HAP-1 (cell line): ENCODE data around the gene BIN1.

Source experiments
- DNase-seq, 2 experiments: peaks; one replicate each; pipeline ENCODE4 v3.0.0-alpha.2; 2016 to 2020; ENCODE audit warnings: low spot score in 2 of 2
- H3K27me3 ChIP-seq: fragments of 250-450 bp; sonication (Bioruptor Pico); 2 replicates; pipeline ENCODE4 v1.5.1; 2020; ENCODE audit warnings: low read depth, mild to moderate bottlenecking, moderate library complexity
- H3K36me3 ChIP-seq: fragments of 250-450 bp; sonication (Bioruptor Pico); replicated peaks from 2 replicates; pipeline ENCODE4 v1.5.1; 2020; ENCODE audit warnings: mild to moderate bottlenecking
- H3K4me1 ChIP-seq: fragments of 250-450 bp; sonication (Bioruptor Pico); 2 replicates; pipeline ENCODE4 v1.5.1; 2020; ENCODE audit warnings: mild to moderate bottlenecking
- H3K4me3 ChIP-seq: fragments of 250-450 bp; sonication (Bioruptor Pico); 2 replicates; pipeline ENCODE4 v1.5.1; 2020; ENCODE audit warnings: mild to moderate bottlenecking, moderate library complexity
- H3K9me3 ChIP-seq: fragments of 250-450 bp; sonication (Bioruptor Pico); 2 replicates; pipeline ENCODE4 v1.5.1; 2020; ENCODE audit warnings: mild to moderate bottlenecking, moderate library complexity
- in situ Hi-C: fragments of 300-500 bp; cut with MboI; formaldehyde crosslinking; loops from 3 replicates; pipeline ENCODE4 v1.14.3; 2020; ENCODE audit warnings: low sequenced_read_pairs, inconsistent platforms, mixed read lengths

Gene BIN1

DNA sequence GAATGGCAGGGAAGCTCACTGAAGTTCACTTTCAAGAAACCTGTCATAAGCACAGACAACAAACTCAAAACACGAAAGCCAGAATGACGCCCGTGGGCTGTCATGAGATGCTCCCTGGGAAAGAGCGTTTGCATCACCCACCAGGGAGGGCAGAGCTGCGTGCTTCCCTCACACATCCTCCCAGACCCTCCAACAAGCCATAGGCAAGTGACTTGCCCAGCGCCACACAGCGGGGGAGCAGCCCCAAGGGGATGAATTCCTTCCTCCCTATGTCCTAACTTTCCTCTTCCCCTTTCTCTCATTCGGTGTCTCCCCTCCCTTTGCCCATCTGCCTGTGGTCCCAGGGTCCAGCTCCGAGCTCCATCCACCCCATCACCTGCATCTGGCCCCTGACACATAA, 10.7 kb downstream of the BIN1 start:
- DNase-seq = no peak
- H3K36me3 ChIP-seq = no peaks in the 10 kb centered on the region
- H3K27me3 ChIP-seq = no peaks in the 10 kb centered on the region
- no peak overlapping the region for H3K4me3 ChIP-seq
- no peaks in the 10 kb centered on the region for H3K4me1 ChIP-seq
- in situ Hi-C loops = no loop called here
- no peaks in the 10 kb centered on the region for H3K9me3 ChIP-seq

DNA sequence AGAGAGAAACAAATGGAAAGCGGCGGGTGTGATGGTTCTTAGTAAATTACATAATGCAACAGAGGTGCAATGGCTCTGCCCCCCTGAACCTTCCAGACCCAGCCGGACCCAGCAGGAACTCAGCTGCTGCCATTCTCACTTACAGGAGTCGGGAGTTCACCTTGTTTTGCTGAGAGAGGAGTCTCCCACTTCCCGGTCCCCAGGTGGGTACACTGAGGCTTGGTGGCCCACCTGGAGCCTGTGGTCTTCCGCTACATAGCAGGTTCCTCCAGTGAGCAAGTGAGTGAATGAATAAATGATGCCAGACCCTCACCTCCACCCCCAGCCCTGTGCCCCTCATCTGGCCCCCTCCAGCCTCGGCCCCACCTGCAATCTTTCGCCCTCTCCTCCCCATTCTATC, 11.2 kb downstream of the BIN1 start:
- H3K9me3 ChIP-seq = no peaks in the 10 kb centered on the region
- H3K36me3 ChIP-seq = no peaks in the 10 kb centered on the region
- no peaks in the 10 kb centered on the region for H3K4me1 ChIP-seq
- DNase-seq = no peak
- no peaks in the 10 kb centered on the region for H3K27me3 ChIP-seq
- in situ Hi-C loops = no loop called here
- H3K4me3 ChIP-seq = no peak overlapping the region

DNA sequence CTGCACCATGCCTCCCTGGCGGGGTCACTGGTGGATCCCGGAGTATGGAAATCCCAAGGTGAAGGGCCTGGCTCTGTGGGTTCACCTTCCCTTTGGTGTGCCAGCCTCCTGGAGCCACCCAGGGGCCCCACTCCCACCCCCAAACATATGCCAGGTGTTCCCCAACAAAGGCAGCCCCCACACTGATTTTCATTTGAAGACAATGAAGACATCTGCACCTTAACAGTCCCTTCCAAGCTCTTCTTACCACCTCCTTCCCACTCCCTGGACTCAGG, 11.7 kb downstream of the BIN1 start:
- in situ Hi-C loops = no loop called here
- no peaks in the 10 kb centered on the region for H3K4me1 ChIP-seq
- no peaks in the 10 kb centered on the region for H3K36me3 ChIP-seq
- DNase-seq = no peak
- H3K4me3 ChIP-seq = no peak overlapping the region
- no peaks in the 10 kb centered on the region for H3K9me3 ChIP-seq
- H3K27me3 ChIP-seq = no peaks in the 10 kb centered on the region

DNA sequence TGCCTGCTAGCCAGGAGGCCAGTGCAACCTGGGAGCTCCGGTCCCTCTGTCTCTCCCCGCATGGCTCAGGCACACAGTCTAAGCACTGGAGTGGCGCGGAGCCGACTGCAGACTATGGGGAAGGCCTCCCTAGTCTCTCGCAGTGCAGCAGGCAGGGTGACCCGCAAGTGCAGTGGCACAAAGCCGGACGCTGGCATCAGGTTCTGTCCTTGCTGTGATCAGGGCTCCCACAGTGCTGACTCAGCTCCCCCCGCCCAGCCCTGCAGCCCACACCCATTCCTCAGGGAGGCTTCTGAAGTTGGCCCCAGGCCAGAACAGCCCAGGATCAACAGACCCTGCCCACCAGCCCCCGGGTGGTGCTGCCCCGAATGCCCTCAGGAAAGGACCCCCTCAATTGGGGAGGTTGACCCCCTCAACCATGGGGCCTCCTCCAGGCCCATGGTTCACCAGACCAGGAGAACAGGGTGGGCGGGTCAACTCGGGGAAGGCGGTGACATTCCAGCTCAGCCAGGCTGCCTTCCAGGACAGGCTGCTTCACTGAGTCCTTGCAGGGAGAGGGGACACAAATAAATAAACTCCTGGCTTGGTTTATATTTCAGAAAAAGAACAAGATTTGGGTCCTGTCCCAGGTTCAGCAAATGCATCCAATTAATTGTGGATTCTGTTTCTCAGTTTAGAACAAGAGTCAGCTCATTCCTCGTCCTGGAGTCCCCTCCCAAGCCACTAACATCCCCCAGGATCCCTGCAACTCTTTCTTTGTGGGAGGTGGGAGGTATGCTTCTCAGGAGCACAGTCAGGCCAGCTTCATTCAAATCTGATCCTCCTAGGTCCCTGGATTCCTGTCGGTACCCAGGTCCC, 12.2 kb downstream of the BIN1 start:
- Histone ChIP-seq H3K9me3 (no peaks in the 10 kb centered on the region), H3K4me1 (no peaks in the 10 kb centered on the region), H3K4me3 (no peak overlapping the region), H3K27me3 (no peaks in the 10 kb centered on the region), H3K36me3 (no peaks in the 10 kb centered on the region)
- in situ Hi-C loops = no loop called here
- DNase-seq = no peak

DNA sequence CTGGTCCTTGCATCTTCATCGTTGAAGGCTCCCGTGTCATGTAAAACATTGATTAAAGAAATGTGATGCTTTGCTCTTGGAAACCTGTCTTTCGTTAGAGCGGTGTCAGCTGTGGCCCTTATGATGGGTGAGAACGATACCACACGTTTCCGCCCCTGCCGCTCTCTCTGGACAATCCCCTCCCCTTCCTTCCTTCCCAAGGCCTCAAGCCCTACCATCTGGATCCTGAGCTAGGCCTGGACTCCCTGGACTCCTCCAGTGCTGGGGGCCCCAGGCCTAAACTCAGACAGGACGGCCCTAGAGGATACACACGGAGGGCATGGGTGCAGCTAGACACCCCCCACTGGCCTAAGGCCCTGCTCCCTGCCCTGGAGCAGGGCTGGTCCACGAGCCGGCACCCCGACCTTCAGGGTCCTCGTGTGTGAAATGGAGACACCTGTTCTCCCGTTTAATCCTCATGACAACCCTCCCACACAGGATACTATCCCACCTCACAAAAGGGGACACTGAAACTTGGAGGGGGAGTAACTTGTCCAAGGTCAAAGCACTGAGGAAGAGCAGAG, 13.2 kb downstream of the BIN1 start:
- DNase-seq = no peak
- Histone ChIP-seq H3K36me3 (no peaks in the 10 kb centered on the region), H3K4me3 (no peak overlapping the region), H3K4me1 (no peaks in the 10 kb centered on the region), H3K27me3 (no peaks in the 10 kb centered on the region), H3K9me3 (no peaks in the 10 kb centered on the region)
- in situ Hi-C loops = no loop called here

DNA sequence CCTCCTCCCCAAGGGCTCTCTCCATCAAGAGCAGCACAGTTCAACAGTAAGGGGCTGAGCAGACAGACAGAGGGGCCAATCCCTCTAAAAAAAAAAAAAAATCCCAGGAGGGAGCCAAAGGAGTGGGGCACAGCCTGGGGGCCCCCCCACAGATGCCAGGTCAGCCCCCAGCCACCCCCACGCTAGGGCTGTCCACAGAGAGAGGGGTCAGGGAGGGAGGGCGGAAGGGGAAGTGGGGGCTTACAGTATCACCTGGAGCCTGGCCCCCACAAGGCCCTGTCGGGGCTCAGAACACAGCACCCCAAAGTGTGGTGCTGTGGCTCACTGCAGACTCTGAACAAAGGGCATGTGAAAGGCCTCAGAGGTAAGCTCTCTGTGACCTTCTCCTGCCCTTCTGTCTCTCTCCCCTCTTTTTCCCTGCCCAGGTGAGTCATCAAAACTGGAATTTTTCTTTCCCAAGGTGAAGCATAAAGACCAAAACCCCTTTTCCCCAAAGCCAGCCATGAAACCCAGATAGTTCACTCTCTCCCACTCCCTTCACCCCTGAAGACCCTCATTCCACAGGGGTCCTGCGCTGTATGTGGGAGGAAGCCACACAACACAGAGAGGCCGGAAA, 13.9 kb downstream of the BIN1 start:
- Histone ChIP-seq H3K36me3 (no peaks in the 10 kb centered on the region), H3K4me1 (no peaks in the 10 kb centered on the region), H3K4me3 (no peak overlapping the region), H3K9me3 (no peaks in the 10 kb centered on the region), H3K27me3 (no peaks in the 10 kb centered on the region)
- DNase-seq = no peak
- in situ Hi-C loops = no loop called here

DNA sequence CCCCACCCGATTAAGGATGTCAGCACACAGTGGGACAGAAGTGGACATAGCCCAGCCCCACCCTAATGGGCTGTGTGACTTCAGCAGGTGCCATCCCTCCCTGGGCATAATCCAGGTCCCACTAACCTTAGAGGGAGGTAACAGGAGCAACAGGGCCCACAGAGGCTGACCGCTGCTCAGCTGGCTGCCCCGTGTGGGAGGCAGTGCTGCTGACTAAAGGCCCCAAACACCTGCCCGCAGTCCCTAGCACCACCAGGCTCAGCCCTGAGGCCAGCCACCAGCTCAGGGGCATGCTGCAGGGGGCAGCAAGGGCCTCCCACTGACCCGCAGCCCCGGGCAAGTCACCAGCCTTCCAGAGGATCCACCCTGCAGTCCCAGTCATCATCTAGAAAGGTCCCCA, 14.6 kb downstream of the BIN1 start:
- H3K36me3 ChIP-seq = no peaks in the 10 kb centered on the region
- H3K27me3 ChIP-seq = no peaks in the 10 kb centered on the region
- no peaks in the 10 kb centered on the region for H3K9me3 ChIP-seq
- H3K4me1 ChIP-seq = no peaks in the 10 kb centered on the region
- no peak overlapping the region for H3K4me3 ChIP-seq
- DNase-seq = no peak
- in situ Hi-C loops = no loop called here

DNA sequence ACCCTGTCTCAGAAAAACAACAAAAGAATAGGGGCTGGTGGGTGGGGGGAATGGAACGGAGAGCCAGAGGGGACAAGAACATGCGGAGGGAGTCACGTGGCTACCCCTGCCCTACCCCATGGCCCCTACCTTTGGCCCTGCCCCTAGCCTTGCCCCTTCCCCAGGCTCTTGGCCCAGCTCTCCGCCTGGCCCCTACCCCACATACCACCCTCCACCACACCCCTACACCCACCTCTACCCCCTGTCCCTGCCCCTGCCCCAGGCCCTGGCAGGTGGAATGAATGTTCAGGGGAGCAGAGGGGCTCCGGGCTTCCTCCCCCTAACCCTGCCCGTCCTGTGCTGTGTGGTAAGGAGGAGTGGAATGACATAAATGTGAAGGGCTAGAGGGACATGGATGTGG, 15.1 kb downstream of the BIN1 start:
- no peaks in the 10 kb centered on the region for H3K27me3 ChIP-seq

DNA sequence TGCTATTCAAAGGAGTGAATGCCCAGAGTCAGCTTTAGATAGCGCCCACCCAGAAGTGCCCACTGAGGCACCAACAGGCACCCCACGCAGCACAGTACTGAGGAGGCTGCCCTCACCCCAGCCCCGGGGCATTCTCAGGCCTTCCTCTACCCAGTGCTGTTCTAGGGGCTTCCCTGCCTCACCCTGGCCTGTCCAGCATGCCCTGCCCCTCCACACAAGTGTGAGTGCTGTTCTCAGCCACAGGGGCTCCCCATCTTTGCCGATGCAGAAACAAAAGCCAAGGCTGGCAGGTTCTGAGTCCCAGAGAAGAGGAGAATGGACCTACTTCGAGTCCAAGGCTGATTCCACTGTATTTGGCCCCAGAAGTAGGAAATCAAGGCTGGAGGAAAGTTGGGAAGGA, 15.8 kb downstream of the BIN1 start:
- H3K4me3 ChIP-seq = no peak overlapping the region
- H3K27me3 ChIP-seq = no peaks in the 10 kb centered on the region
- H3K9me3 ChIP-seq = no peaks in the 10 kb centered on the region
- DNase-seq = no peak
- no peaks in the 10 kb centered on the region for H3K4me1 ChIP-seq
- in situ Hi-C loops = no loop called here
- H3K36me3 ChIP-seq = no peaks in the 10 kb centered on the region

More for the DNA sequence above, 15.1 kb downstream of the BIN1 start:
- in situ Hi-C loops = no loop called here
- no peaks in the 10 kb centered on the region for H3K9me3 ChIP-seq
- H3K4me1 ChIP-seq = no peaks in the 10 kb centered on the region
- no peak overlapping the region for H3K4me3 ChIP-seq
- no peaks in the 10 kb centered on the region for H3K36me3 ChIP-seq
- no peak for DNase-seq

DNA sequence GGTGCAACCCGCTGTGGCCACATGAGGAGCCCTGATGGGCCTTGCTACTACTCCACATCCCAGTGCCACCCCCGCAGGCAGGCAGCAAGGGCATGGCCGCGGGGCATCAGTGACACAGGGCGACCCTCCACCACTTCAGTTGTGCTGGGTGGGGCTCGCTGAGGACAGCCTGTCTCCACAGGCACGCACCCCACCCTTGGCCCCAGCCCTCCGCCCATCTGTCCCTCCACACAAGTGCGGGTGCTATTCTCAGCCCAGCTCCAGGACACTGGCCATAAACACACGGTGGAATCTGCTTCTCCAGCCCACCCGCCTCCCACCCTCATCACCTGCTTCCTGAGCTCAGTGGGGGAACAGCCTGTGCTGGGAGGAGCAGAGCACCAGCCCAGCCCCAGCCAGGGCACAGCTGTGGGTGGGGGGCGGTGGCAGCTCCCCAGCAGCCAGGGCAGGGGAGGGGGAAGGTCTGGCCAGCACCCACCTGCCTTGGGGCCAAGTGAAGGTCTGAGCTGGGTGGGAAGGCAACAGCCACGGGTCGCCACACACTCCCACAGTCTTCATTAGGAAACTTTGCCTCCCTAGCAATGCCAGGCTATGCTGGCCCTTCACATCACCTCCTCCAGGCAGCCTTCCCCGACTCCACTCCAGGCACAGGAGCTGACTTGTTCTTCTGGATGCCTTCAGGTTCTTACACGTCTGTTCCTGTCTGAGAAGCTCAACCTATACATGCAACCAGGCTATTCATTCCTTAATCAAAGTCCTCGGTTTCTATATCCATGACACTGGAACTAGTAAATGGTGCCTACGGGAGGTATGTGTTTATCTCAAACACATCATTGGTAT, 16.5 kb downstream of the BIN1 start:
- in situ Hi-C loops = no loop called here
- H3K4me1 ChIP-seq = no peaks in the 10 kb centered on the region

DNA sequence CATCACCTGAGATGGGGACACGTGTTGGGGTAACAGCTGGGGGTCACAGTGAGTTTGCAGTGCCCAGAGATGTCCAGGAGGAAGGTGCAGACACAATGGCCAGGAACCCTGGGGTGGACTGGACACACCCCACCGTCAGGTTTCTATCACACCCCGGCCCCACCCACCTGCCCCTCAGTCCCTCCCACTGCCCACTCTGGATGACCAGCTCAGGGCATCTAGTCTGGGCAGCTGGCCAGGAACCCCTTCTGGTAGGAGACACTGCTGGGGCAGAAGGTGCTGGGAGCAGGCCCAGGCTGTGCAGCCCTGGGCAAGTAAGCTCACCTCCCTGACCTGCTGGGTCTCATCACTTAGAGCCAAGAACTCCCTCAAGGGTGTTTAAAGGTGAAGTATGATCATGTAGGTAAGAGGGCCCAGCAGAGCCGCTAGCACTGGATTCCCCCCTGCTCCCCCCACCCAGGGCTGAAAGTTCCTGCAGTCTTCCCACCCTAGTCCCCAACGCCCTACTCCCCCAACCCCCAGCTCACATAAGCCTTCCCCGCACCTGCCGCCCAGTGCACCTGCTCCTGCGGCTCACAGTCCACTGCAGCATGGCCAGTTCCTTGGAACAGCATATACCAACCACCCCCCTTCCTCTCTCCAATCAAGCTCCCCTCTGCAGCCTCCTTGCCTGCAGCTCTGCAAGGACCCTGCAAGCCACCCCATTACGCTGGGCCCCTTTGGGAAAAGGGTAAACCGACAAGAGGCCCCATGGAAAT, 17.3 kb downstream of the BIN1 start:
- Histone ChIP-seq H3K36me3 (no peaks in the 10 kb centered on the region), H3K4me3 (no peak overlapping the region), H3K4me1 (no peaks in the 10 kb centered on the region), H3K9me3 (no peaks in the 10 kb centered on the region), H3K27me3 (no peaks in the 10 kb centered on the region)
- DNase-seq = no peak
- in situ Hi-C loops = no loop called here

More for the DNA sequence above, 16.5 kb downstream of the BIN1 start:
- no peak for DNase-seq
- Histone ChIP-seq H3K9me3 (no peaks in the 10 kb centered on the region), H3K36me3 (no peaks in the 10 kb centered on the region), H3K4me3 (no peak overlapping the region), H3K27me3 (no peaks in the 10 kb centered on the region)

DNA sequence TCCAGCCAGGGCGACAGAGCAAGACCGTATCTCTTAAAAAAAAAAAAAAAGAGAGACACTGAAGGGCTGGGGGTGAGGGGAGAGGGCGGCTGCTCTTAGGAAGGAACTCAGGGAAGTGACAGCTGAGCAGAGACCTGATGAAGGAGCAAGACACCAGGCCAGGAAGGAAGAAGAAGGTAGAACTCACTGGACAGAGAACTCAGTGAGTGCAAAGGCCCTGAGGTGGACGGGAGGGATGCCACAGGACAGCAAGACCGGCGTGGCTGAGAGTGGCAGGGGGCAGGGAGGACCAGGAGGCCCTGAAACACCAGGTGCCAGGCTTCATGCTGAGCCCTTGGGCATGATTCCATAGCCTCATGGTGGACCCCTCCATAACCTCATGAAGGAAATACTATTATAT, 18.2 kb downstream of the BIN1 start:
- in situ Hi-C loops = no loop called here
- DNase-seq = no peak
- Histone ChIP-seq H3K4me3 (no peak overlapping the region), H3K4me1 (no peaks in the 10 kb centered on the region), H3K27me3 (no peaks in the 10 kb centered on the region), H3K9me3 (no peaks in the 10 kb centered on the region), H3K36me3 (no peaks in the 10 kb centered on the region)

DNA sequence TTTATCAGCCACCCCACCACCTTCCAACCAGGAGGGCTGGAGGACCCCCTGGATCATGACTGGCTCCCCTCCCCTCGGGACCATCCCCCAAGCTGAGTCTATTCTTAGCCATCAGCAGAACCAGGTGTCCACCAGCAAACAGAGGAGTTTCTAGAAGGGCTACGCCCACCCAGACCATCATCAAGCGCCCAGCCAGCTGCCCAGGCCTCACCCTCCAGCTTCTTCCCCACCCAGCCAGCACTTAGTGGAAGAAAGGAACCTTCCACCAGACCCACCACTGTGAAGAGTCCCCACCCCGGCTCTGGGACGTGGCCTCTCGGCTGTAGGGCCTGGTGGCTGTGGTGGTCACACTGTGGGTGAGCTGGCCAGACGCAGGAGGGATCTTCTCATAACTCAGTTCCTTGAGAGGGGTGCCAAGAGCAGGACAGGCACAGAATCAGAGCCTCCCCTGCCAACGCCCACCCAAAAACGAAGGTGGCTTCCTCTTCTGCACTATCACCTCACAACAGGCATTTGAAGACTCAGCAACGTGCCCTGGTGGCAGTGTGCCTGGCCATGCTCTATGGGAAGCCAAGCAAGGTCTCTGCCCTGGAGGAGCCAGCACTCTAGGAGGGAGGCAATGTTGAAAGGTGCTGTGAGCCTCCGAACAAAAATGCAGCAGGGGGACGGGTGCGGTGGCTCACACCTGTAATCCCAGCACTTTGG, 19.0 kb downstream of the BIN1 start:
- no peaks in the 10 kb centered on the region for H3K27me3 ChIP-seq
- no peaks in the 10 kb centered on the region for H3K36me3 ChIP-seq
- in situ Hi-C loops = no loop called here
- H3K9me3 ChIP-seq = no peaks in the 10 kb centered on the region
- DNase-seq = no peak
- H3K4me3 ChIP-seq = no peak overlapping the region
- no peaks in the 10 kb centered on the region for H3K4me1 ChIP-seq
